ENCODE results near the gene HTR3E.
"Not testable (repeated sequence)": the region's sequence is repeated elsewhere in the genome, so short reads cannot be mapped to it uniquely, and the experiment has no call there.

The HTR3E gene

GRCh38 chr3:184082034-184082433, 14.8 kb upstream of the HTR3E start:
- peaks cover 7% of the 10 kb centered on the region for H3K4me1 Mint-ChIP-seq (ENCODE audit: low read depth)
- H3K9me3 Mint-ChIP-seq (ENCODE audit: low read depth) = peaks cover 9% of the 10 kb centered on the region
- H3K4me3 Mint-ChIP-seq = no peak overlapping the region
- peaks cover under 1% of the 10 kb centered on the region for H3K27me3 Mint-ChIP-seq
- H3K27ac Mint-ChIP-seq = no peak overlapping the region
- peaks cover 8% of the 10 kb centered on the region for H3K36me3 Mint-ChIP-seq

GRCh38 chr3:184082465-184082864, 14.4 kb upstream of the HTR3E start:
- H3K9me3 Mint-ChIP-seq (ENCODE audit: low read depth) = peaks cover 9% of the 10 kb centered on the region
- peaks cover 7% of the 10 kb centered on the region for H3K4me1 Mint-ChIP-seq (ENCODE audit: low read depth)
- H3K27ac Mint-ChIP-seq = no peak overlapping the region

GRCh38 chr3:184085389-184085852, 11.4 kb upstream of the HTR3E start:
- Mint-ChIP-seq H3K4me3 (no peak overlapping the region), H3K36me3 (peaks cover 8% of the 10 kb centered on the region), H3K4me1 (ENCODE audit: low read depth) (peaks cover 7% of the 10 kb centered on the region), H3K9me3 (ENCODE audit: low read depth) (peaks cover 9% of the 10 kb centered on the region), H3K27me3 (no peaks in the 10 kb centered on the region), H3K27ac (no peak overlapping the region)

More at GRCh38 chr3:184082465-184082864, 14.4 kb upstream of the HTR3E start:
- Mint-ChIP-seq H3K4me3 (no peak overlapping the region), H3K36me3 (peaks cover 8% of the 10 kb centered on the region), H3K27me3 (no peaks in the 10 kb centered on the region)

- Mint-ChIP-seq H3K4me3 (no peak overlapping the region), H3K4me1 (ENCODE audit: low read depth) (no peaks in the 10 kb centered on the region), H3K36me3 (peaks cover 4% of the 10 kb centered on the region), H3K9me3 (ENCODE audit: low read depth) (peaks cover 5% of the 10 kb centered on the region), H3K27me3 (no peaks in the 10 kb centered on the region), H3K27ac (no peak overlapping the region)
Observed at GRCh38 chr3:184092199-184092598, 4.7 kb upstream of the HTR3E start.

GRCh38 chr3:184097556-184097955, 692 bp downstream of the HTR3E start:
- Mint-ChIP-seq H3K27ac (no peak overlapping the region), H3K9me3 (ENCODE audit: low read depth) (no peaks in the 10 kb centered on the region), H3K27me3 (no peaks in the 10 kb centered on the region), H3K4me3 (no peak overlapping the region), H3K4me1 (ENCODE audit: low read depth) (no peaks in the 10 kb centered on the region), H3K36me3 (no peaks in the 10 kb centered on the region)

GRCh38 chr3:184099806-184100686, 3.2 kb downstream of the HTR3E start:
- no peak overlapping the region for H3K27ac Mint-ChIP-seq
- no peaks in the 10 kb centered on the region for H3K4me1 Mint-ChIP-seq (ENCODE audit: low read depth)
- H3K27me3 Mint-ChIP-seq = no peaks in the 10 kb centered on the region
- H3K4me3 Mint-ChIP-seq = no peak overlapping the region
- no peaks in the 10 kb centered on the region for H3K9me3 Mint-ChIP-seq (ENCODE audit: low read depth)
- no peaks in the 10 kb centered on the region for H3K36me3 Mint-ChIP-seq

- Mint-ChIP-seq H3K27ac (no peak overlapping the region), H3K4me3 (no peak overlapping the region)
Observed at GRCh38 chr3:184110316-184110725, 13.5 kb downstream of the HTR3E start.

GRCh38 chr3:184116017-184116416, 19.2 kb downstream of the HTR3E start:
- Mint-ChIP-seq H3K4me3 (no peak overlapping the region), H3K4me1 (ENCODE audit: low read depth) (no peaks in the 10 kb centered on the region), H3K36me3 (peaks cover 6% of the 10 kb centered on the region), H3K27ac (no peak overlapping the region), H3K9me3 (ENCODE audit: low read depth) (no peaks in the 10 kb centered on the region), H3K27me3 (peaks cover 3% of the 10 kb centered on the region)

More at GRCh38 chr3:184110316-184110725, 13.5 kb downstream of the HTR3E start:
- Mint-ChIP-seq H3K36me3 (no peaks in the 10 kb centered on the region), H3K9me3 (ENCODE audit: low read depth) (no peaks in the 10 kb centered on the region), H3K27me3 (peaks cover 2% of the 10 kb centered on the region), H3K4me1 (ENCODE audit: low read depth) (no peaks in the 10 kb centered on the region)

- Mint-ChIP-seq H3K4me1 (ENCODE audit: low read depth) (no peaks in the 10 kb centered on the region), H3K36me3 (peaks cover 6% of the 10 kb centered on the region), H3K27me3 (peaks cover 3% of the 10 kb centered on the region), H3K9me3 (ENCODE audit: low read depth) (no peaks in the 10 kb centered on the region), H3K27ac (no peak overlapping the region), H3K4me3 (no peak overlapping the region)
Observed at GRCh38 chr3:184117636-184118035, 20.8 kb downstream of the HTR3E start.

GRCh38 chr3:184121031-184121430, 24.2 kb downstream of the HTR3E start:
- H3K27me3 Mint-ChIP-seq; H3K4me3 Mint-ChIP-seq; H3K36me3 Mint-ChIP-seq; H3K9me3 Mint-ChIP-seq (ENCODE audit: low read depth); H3K27ac Mint-ChIP-seq; H3K4me1 Mint-ChIP-seq (ENCODE audit: low read depth): not testable (repeated sequence)

GRCh38 chr3:184126006-184126405, 29.1 kb downstream of the HTR3E start:
- Mint-ChIP-seq H3K4me3 (no peak overlapping the region), H3K27me3 (no peaks in the 10 kb centered on the region), H3K27ac (no peak overlapping the region), H3K4me1 (ENCODE audit: low read depth) (no peaks in the 10 kb centered on the region), H3K9me3 (ENCODE audit: low read depth) (no peaks in the 10 kb centered on the region), H3K36me3 (no peaks in the 10 kb centered on the region)

- Mint-ChIP-seq H3K36me3 (no peaks in the 10 kb centered on the region), H3K27me3 (no peaks in the 10 kb centered on the region), H3K4me1 (ENCODE audit: low read depth) (peaks cover 3% of the 10 kb centered on the region), H3K9me3 (ENCODE audit: low read depth) (no peaks in the 10 kb centered on the region), H3K27ac (no peak overlapping the region), H3K4me3 (no peak overlapping the region)
Observed at GRCh38 chr3:184129012-184129411, 32.1 kb downstream of the HTR3E start.

- Mint-ChIP-seq H3K36me3 (peaks cover under 1% of the 10 kb centered on the region), H3K27me3 (no peaks in the 10 kb centered on the region), H3K4me1 (ENCODE audit: low read depth) (peaks cover 21% of the 10 kb centered on the region), H3K27ac (no peak overlapping the region), H3K4me3 (no peak overlapping the region), H3K9me3 (ENCODE audit: low read depth) (no peaks in the 10 kb centered on the region)
Observed at GRCh38 chr3:184132945-184133344, 36.1 kb downstream of the HTR3E start.

GRCh38 chr3:184133840-184134745, 37.2 kb downstream of the HTR3E start:
- no peaks in the 10 kb centered on the region for H3K9me3 Mint-ChIP-seq (ENCODE audit: low read depth)
- H3K27ac Mint-ChIP-seq = peak overlapping the region; percentile 95
- H3K4me3 Mint-ChIP-seq = peak overlapping the region; percentile 96
- peaks cover 2% of the 10 kb centered on the region for H3K36me3 Mint-ChIP-seq
- peaks cover 22% of the 10 kb centered on the region for H3K4me1 Mint-ChIP-seq (ENCODE audit: low read depth)
- no peaks in the 10 kb centered on the region for H3K27me3 Mint-ChIP-seq

- H3K36me3 Mint-ChIP-seq = peaks cover 2% of the 10 kb centered on the region
- no peaks in the 10 kb centered on the region for H3K27me3 Mint-ChIP-seq
- peak overlapping the region; percentile 96 for H3K4me3 Mint-ChIP-seq
- H3K9me3 Mint-ChIP-seq (ENCODE audit: low read depth) = no peaks in the 10 kb centered on the region
- H3K4me1 Mint-ChIP-seq (ENCODE audit: low read depth) = peaks cover 22% of the 10 kb centered on the region
- H3K27ac Mint-ChIP-seq = peak overlapping the region; percentile 95
Observed at GRCh38 chr3:184134746-184135148, 37.9 kb downstream of the HTR3E start.

Data from activated naive CD8-positive, alpha-beta T cell (primary cell).